Measurements from ENCODE around the gene GABBR1.

Gene GABBR1

DNA sequence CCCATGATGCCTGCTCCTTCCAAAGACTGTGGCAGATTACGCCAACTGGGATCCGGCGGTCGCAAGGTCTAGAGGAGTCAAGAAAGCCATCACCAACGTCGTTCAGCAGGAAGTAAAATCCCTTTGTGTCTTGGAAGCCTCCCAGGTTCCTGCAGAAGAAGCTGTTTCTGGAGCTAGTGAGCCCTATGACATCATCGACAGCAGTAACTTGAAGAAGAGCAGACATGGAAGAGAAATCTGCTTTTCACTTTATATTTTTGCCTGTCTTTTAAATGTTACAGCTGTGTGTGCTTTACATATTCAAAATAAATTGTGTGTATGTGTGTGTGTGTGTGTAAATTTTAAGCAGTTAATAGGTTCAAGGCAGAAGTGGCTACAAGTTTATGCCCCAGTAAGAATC is 55.4 kb downstream of the GABBR1 start:
- H3K27ac ChIP-seq (ENCODE audit: low read length) = no peak overlapping the region
- no peaks in the 10 kb centered on the region for H3K4me1 ChIP-seq (ENCODE audit: low read length)
- no peaks in the 10 kb centered on the region for H3K9me3 ChIP-seq (ENCODE audit: insufficient read depth, low read length)
- no peaks in the 10 kb centered on the region for H3K36me3 ChIP-seq (replicated peaks; ENCODE audit: low read depth, low read length)
- H3K9ac ChIP-seq (ENCODE audit: low read length) = no peak overlapping the region
- no peaks in the 10 kb centered on the region for H3K79me2 ChIP-seq (ENCODE audit: low read length)
- no peaks in the 10 kb centered on the region for H4K20me1 ChIP-seq (ENCODE audit: insufficient read depth, low read length)
- H2AFZ ChIP-seq (ENCODE audit: low read depth, low read length) = no peak overlapping the region
- H3K27me3 ChIP-seq (ENCODE audit: low read depth, low read length) = no peaks in the 10 kb centered on the region
- H3K4me2 ChIP-seq (ENCODE audit: low read length) = no peak overlapping the region
- TF ChIP-seq, protein P1, sequence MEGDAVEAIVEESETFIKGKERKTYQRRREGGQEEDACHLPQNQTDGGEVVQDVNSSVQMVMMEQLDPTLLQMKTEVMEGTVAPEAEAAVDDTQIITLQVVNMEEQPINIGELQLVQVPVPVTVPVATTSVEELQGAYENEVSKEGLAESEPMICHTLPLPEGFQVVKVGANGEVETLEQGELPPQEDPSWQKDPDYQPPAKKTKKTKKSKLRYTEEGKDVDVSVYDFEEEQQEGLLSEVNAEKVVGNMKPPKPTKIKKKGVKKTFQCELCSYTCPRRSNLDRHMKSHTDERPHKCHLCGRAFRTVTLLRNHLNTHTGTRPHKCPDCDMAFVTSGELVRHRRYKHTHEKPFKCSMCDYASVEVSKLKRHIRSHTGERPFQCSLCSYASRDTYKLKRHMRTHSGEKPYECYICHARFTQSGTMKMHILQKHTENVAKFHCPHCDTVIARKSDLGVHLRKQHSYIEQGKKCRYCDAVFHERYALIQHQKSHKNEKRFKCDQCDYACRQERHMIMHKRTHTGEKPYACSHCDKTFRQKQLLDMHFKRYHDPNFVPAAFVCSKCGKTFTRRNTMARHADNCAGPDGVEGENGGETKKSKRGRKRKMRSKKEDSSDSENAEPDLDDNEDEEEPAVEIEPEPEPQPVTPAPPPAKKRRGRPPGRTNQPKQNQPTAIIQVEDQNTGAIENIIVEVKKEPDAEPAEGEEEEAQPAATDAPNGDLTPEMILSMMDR (IDR thresholded peaks at IDR 0.05; ENCODE audit: low read depth, low read length) = no peak
- no peak for TF ChIP-seq EZH2phosphoT487 (IDR thresholded peaks at IDR 0.05; ENCODE audit: low read depth)
- H3K4me3 ChIP-seq (ENCODE audit: low read length) = no peak overlapping the region

DNA sequence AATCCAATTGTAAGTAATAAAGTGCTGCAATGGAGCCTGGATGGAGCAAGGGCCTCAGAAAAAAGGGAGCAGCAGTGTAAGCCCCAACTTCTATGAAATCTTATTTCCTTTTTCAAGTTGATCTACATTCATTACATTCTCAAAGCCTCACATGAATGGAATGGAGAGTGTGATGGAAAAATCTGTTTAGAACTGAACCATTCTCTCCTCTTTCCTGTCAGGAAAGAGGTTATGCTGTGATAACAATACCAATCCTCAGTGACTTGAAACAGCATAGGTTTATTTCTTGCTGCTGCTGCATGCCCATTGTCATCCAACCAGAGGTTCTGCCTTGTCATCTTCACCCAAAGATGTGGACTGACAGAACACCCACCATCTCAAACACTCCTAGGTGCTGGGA is 56.9 kb downstream of the GABBR1 start:
- Histone ChIP-seq H3K27me3 (ENCODE audit: low read depth, low read length) (no peaks in the 10 kb centered on the region), H3K4me1 (ENCODE audit: low read length) (no peaks in the 10 kb centered on the region), H3K9ac (ENCODE audit: low read length) (no peak overlapping the region), H2AFZ (ENCODE audit: low read depth, low read length) (no peak overlapping the region), H3K4me2 (ENCODE audit: low read length) (no peak overlapping the region), H3K36me3 (replicated peaks; ENCODE audit: low read depth, low read length) (no peaks in the 10 kb centered on the region), H4K20me1 (ENCODE audit: insufficient read depth, low read length) (no peaks in the 10 kb centered on the region), H3K4me3 (ENCODE audit: low read length) (no peak overlapping the region), H3K79me2 (ENCODE audit: low read length) (no peaks in the 10 kb centered on the region), H3K9me3 (ENCODE audit: insufficient read depth, low read length) (no peaks in the 10 kb centered on the region), H3K27ac (ENCODE audit: low read length) (no peak overlapping the region)
- TF ChIP-seq EZH2phosphoT487 (IDR thresholded peaks at IDR 0.05; ENCODE audit: low read depth) = no peak
- TF ChIP-seq, protein P1 (IDR thresholded peaks at IDR 0.05; ENCODE audit: low read depth, low read length) = no peak

DNA sequence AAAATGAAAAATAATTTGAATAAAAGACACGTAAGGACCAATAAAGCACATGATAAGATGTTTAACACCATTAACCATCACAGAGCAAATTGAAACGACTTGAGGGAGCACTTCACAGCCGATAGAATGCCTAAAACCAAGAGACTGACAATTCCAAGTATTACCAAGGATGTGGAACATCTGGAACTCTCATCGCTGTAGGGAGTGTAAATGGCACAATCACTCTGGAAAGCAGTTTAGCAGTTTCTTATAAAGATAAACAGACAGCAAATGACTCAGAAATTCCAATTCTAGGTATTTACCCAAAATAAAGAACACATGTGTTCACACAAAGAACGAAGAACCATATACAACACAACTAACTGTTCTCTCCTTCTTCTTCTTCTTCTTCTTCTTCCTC is 65.0 kb downstream of the GABBR1 start:
- Histone ChIP-seq H3K79me2 (ENCODE audit: low read length) (no peaks in the 10 kb centered on the region), H3K9ac (ENCODE audit: low read length) (no peak overlapping the region)
- no peak for TF ChIP-seq EZH2phosphoT487 (IDR thresholded peaks at IDR 0.05; ENCODE audit: low read depth)
- TF ChIP-seq, protein P1 (IDR thresholded peaks at IDR 0.05; ENCODE audit: low read depth, low read length) = no peak

DNA sequence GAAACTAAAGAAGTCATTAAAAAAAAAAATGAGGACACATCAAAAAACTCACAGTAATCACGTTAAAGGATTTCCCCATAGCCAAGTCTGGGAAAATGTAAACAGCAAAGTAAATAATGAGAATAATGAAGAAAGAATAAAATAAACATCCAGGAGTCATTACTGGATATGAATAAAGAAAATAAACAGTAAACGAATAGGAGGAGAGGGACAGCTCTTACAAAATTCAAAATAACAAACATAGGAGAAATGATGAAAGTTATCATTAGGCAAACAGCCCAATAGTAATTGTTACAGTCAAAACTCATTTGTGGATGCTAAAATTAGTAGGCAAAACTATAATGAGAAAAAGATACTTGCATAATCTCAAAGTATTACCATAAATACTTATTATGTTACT is 65.4 kb downstream of the GABBR1 start:
- H3K27me3 ChIP-seq (ENCODE audit: low read depth, low read length) = no peaks in the 10 kb centered on the region
- no peak overlapping the region for H3K4me3 ChIP-seq (ENCODE audit: low read length)
- no peak overlapping the region for H3K9ac ChIP-seq (ENCODE audit: low read length)
- H3K9me3 ChIP-seq (ENCODE audit: insufficient read depth, low read length) = no peaks in the 10 kb centered on the region
- no peaks in the 10 kb centered on the region for H3K79me2 ChIP-seq (ENCODE audit: low read length)
- H3K4me2 ChIP-seq (ENCODE audit: low read length) = no peak overlapping the region
- no peak overlapping the region for H3K27ac ChIP-seq (ENCODE audit: low read length)
- no peaks in the 10 kb centered on the region for H3K4me1 ChIP-seq (ENCODE audit: low read length)
- H2AFZ ChIP-seq (ENCODE audit: low read depth, low read length) = no peak overlapping the region
- no peaks in the 10 kb centered on the region for H3K36me3 ChIP-seq (replicated peaks; ENCODE audit: low read depth, low read length)
- no peaks in the 10 kb centered on the region for H4K20me1 ChIP-seq (ENCODE audit: insufficient read depth, low read length)
- TF ChIP-seq, protein P1 (IDR thresholded peaks at IDR 0.05; ENCODE audit: low read depth, low read length) = no peak
- TF ChIP-seq EZH2phosphoT487 (IDR thresholded peaks at IDR 0.05; ENCODE audit: low read depth) = no peak

More for the DNA sequence above, 65.0 kb downstream of the GABBR1 start:
- Histone ChIP-seq H4K20me1 (ENCODE audit: insufficient read depth, low read length) (no peaks in the 10 kb centered on the region), H2AFZ (ENCODE audit: low read depth, low read length) (no peak overlapping the region), H3K9me3 (ENCODE audit: insufficient read depth, low read length) (no peaks in the 10 kb centered on the region), H3K27me3 (ENCODE audit: low read depth, low read length) (no peaks in the 10 kb centered on the region), H3K36me3 (replicated peaks; ENCODE audit: low read depth, low read length) (no peaks in the 10 kb centered on the region), H3K4me2 (ENCODE audit: low read length) (no peak overlapping the region), H3K4me3 (ENCODE audit: low read length) (no peak overlapping the region), H3K4me1 (ENCODE audit: low read length) (no peaks in the 10 kb centered on the region), H3K27ac (ENCODE audit: low read length) (no peak overlapping the region)
